ENCODE measurements around the gene FAM107A. TPM values are rescaled to one million over a fixed set of nuclear protein-coding genes. Genes with fewer than 3 reads are reported as not detected.

FAM107A gene
- total and polyA plus RNA-seq, 2 experiments from 2014 or later = 1.0 to 1.1 TPM

- Histone ChIP-seq H3K27me3 (ENCODE audit: insufficient read depth) (no peaks in the 10 kb centered on the region), H3K4me2 (no peak overlapping the region), H3K4me3 (no peak overlapping the region), H3K36me3 (ENCODE audit: insufficient read depth) (no peaks in the 10 kb centered on the region), H3K79me2 (replicated peaks; ENCODE audit: insufficient read depth) (no peaks in the 10 kb centered on the region), H3K27ac (ENCODE audit: low read depth) (no peak overlapping the region), H3F3A (replicated peaks; ENCODE audit: low read depth) (no peaks in the 10 kb centered on the region), H4K20me1 (replicated peaks; ENCODE audit: insufficient read depth) (no peaks in the 10 kb centered on the region), H2AFZ (no peak overlapping the region), H3K4me1 (ENCODE audit: insufficient read depth) (peaks cover 13% of the 10 kb centered on the region; the same call in 1 of the 2 replicates), H3K9me2 (ENCODE audit: insufficient read depth) (peaks cover 3% of the 10 kb centered on the region; the same call in 1 of the 2 replicates)
- H3K4me3 Mint-ChIP-seq = no peak overlapping the region
- DNase-seq (ENCODE audit: low spot score) (no peak), ATAC-seq (no peak)
- H3K9me3 Mint-ChIP-seq = no peaks in the 10 kb centered on the region
- H3K4me1 Mint-ChIP-seq = peaks cover 21% of the 10 kb centered on the region
- H3K27me3 Mint-ChIP-seq (ENCODE audit: insufficient read depth, low read depth, poor library complexity) = peaks cover 3% of the 10 kb centered on the region
- no peaks in the 10 kb centered on the region for H3K36me3 Mint-ChIP-seq (ENCODE audit: low read depth)
- TF ChIP-seq ZNF114 (CRISPR knock-in tag; IDR thresholded peaks at IDR 0.05) = no peak
- no peak for TF ChIP-seq ZNF331 (CRISPR knock-in tag; IDR thresholded peaks at IDR 0.05; ENCODE audit: low read depth)
- TF ChIP-seq EZH2 (IDR thresholded peaks at IDR 0.05; ENCODE audit: low read depth, unreplicated experiment) = no peak
- TF ChIP-seq ETS1 (IDR thresholded peaks at IDR 0.05) = no peak
- TF ChIP-seq CTCF (conservative IDR thresholded peaks at IDR 0.05; ENCODE audit: low read depth in 2 of 2) = no peak
- TF ChIP-seq REST (IDR thresholded peaks at IDR 0.05; ENCODE audit: unreplicated experiment) = no peak
- no peak for TF ChIP-seq STAT1 (IDR thresholded peaks at IDR 0.05; ENCODE audit: unreplicated experiment)
- TF ChIP-seq EZH2phosphoT487 (IDR thresholded peaks at IDR 0.05; ENCODE audit: unreplicated experiment) = no peak
- no peak for TF ChIP-seq POLR2AphosphoS5 (IDR thresholded peaks at IDR 0.05; ENCODE audit: low read depth)
- TF ChIP-seq ZNF462 (CRISPR knock-in tag; IDR thresholded peaks at IDR 0.05) = no peak
- no peak overlapping the region for H3K27ac Mint-ChIP-seq
These were observed 3.1 kb downstream of the FAM107A start for GRCh38 chr3:58574106-58574505.
